HCT116 (cell line): ENCODE results near the gene LMX1A. TPM values are rescaled to one million over a fixed set of nuclear protein-coding genes. Genes with fewer than 3 reads are reported as not detected.

Experiments
- ATAC-seq: fragments of 200-7000 bp; cut with Tn5 transposase; 2 replicates; pipeline ENCODE4 v1.9.1; 2020; ENCODE audit warnings: mild to moderate bottlenecking, moderate library complexity
- BruUV-seq: library from RNA; stranded (reverse); fragments of 400-500 nt; replicated peaks from 2 replicates; lab custom pipeline; 2021; lab: Mats Ljungman, UMichigan
- CTCF ChIA-PET: fragments of 300-600 bp; sonication (Branson Sonifier 250); formaldehyde crosslinking; loops from one replicate; lab custom pipeline; 2021; ENCODE audit warnings: antibody characterized with exemption; lab: Charles Lee
- POLR2A ChIA-PET: fragments of 300-600, 350-600 bp; sonication (Branson Sonifier 250); formaldehyde crosslinking; loops from one replicate; lab custom pipeline; 2021; ENCODE audit warnings: antibody characterized with exemption; lab: Charles Lee
- RAD21 ChIA-PET, 2 experiments: fragments of 300-600 bp; sonication (Branson Sonifier 250); formaldehyde crosslinking; loops; one replicate each; lab custom pipeline; 2023; ENCODE audit warnings: low total read pairs in 2 of 2; ENCODE audit not compliant: uncharacterized antibody in 2 of 2, unreplicated experiment in 2 of 2, low non-redundant PET in 1 of 2; lab: Charles Lee
- DNase-seq: peaks from one replicate; pipeline ENCODE4 v3.0.0-alpha.2; 2010; ENCODE audit warnings: low read depth, low spot score
- H2AFZ ChIP-seq: fragments of 200-600 bp; shearing (Covaris generic), sonication (generic); 2 replicates; pipeline ENCODE4 v1.6.1; 2017; ENCODE audit warnings: low read depth, mixed run types, mixed read lengths, antibody characterized with exemption, low read length; ENCODE audit not compliant: poor library complexity, severe bottlenecking
- H3K27ac ChIP-seq: 2 replicates; pipeline ENCODE4 v1.5.1; 2012; ENCODE audit warnings: low read depth, low read length
- H3K27me3 ChIP-seq: fragments of 200-600 bp; sonication (generic); 2 replicates; pipeline ENCODE4 v1.6.1; 2016; ENCODE audit warnings: mixed run types, low read length, mixed read lengths; ENCODE audit not compliant: insufficient read depth
- H3K36me3 ChIP-seq, 2 experiments: fragments of 200-500 bp in 1 of 2; fragments of 200-600 bp in 1 of 2; sonication (Bioruptor generic) in 1 of 2; sonication (generic) in 1 of 2; 2 replicates each; pipeline versions ENCODE4 v1.5.1 to v1.6.1; 2014 to 2016; ENCODE audit warnings: low read length in 2 of 2, inconsistent platforms in 1 of 2, mixed read lengths in 1 of 2, mixed run types in 1 of 2; ENCODE audit not compliant: insufficient read depth in 2 of 2, control insufficient read depth in 1 of 2
- H3K4me1 ChIP-seq, 2 experiments: fragments of 200-600 bp in 1 of 2; sonication (generic) in 1 of 2; 2 replicates each; pipeline versions ENCODE4 v1.5.1 to v1.6.1; 2012 to 2017; ENCODE audit warnings: low read length in 2 of 2, inconsistent platforms in 1 of 2, mild to moderate bottlenecking in 1 of 2, mixed read lengths in 1 of 2, mixed run types in 1 of 2, moderate library complexity in 1 of 2; ENCODE audit not compliant: insufficient read depth in 2 of 2, control insufficient read depth in 1 of 2
- H3K4me2 ChIP-seq: fragments of 200-600 bp; sonication (generic); 2 replicates; pipeline ENCODE4 v1.6.1; 2017; ENCODE audit warnings: mixed run types, low read length, mixed read lengths
- H3K4me3 ChIP-seq, 2 experiments: fragments of 200-600 bp in 1 of 2; sonication (generic) in 1 of 2; replicated peaks in 1 of 2; 2 replicates each; pipeline ENCODE4 v1.5.1; 2011 to 2016; ENCODE audit warnings: low read length in 2 of 2, control low read depth in 1 of 2, low read depth in 1 of 2, mild to moderate bottlenecking in 1 of 2, mixed read lengths in 1 of 2, mixed run types in 1 of 2
- H3K79me2 ChIP-seq: fragments of 200-600 bp; sonication (generic); 2 replicates; pipeline ENCODE4 v1.6.1; 2017; ENCODE audit warnings: mild to moderate bottlenecking, mixed run types, low read length, moderate library complexity, mixed read lengths; ENCODE audit not compliant: insufficient read depth
- H3K9ac ChIP-seq: fragments of 200-600 bp; sonication (generic); 2 replicates; pipeline ENCODE4 v1.6.1; 2016; ENCODE audit warnings: low read length, mixed read lengths
- H3K9me2 ChIP-seq: fragments of 200-600 bp; sonication (generic), shearing (Covaris generic); 2 replicates; pipeline ENCODE4 v1.6.1; 2017; ENCODE audit warnings: mixed run types, mild to moderate bottlenecking, moderate library complexity; ENCODE audit not compliant: insufficient read depth
- H3K9me3 ChIP-seq, 2 experiments: fragments of 200-500 bp in 1 of 2; fragments of 200-600 bp in 1 of 2; sonication (Bioruptor generic) in 1 of 2; sonication (generic) in 1 of 2; 2 replicates each; pipeline ENCODE4 v1.6.1; 2014 to 2017; ENCODE audit warnings: low read length in 2 of 2, mixed read lengths in 2 of 2, inconsistent platforms in 1 of 2, low read depth in 1 of 2, mild to moderate bottlenecking in 1 of 2, mixed run types in 1 of 2, moderate library complexity in 1 of 2; ENCODE audit not compliant: control insufficient read depth in 1 of 2, insufficient read depth in 1 of 2
- H4K20me1 ChIP-seq: fragments of 200-600 bp; sonication (generic), shearing (Covaris generic); 2 replicates; pipeline ENCODE4 v1.6.1; 2017; ENCODE audit warnings: mixed run types, mild to moderate bottlenecking, moderate library complexity; ENCODE audit not compliant: insufficient read depth
- ATF3 ChIP-seq: IDR thresholded peaks from 2 replicates; pipeline ENCODE4 v1.6.1; 2012
- CTCF ChIP-seq, 3 experiments: fragments of 200-600 bp in 1 of 3; sonication (generic) in 1 of 3; IDR thresholded peaks in 2 of 3; conservative IDR thresholded peaks in 1 of 3; 2 replicates each; pipeline ENCODE4 v1.5.1; 2012 to 2017; ENCODE audit warnings: low read depth in 2 of 3, low read length in 2 of 3, antibody characterized with exemption in 1 of 3, borderline replicate concordance in 1 of 3, control low read depth in 1 of 3, mild to moderate bottlenecking in 1 of 3, mixed read lengths in 1 of 3, mixed run types in 1 of 3, moderate library complexity in 1 of 3; ENCODE audit not compliant: insufficient read depth in 1 of 3
- POLR2AphosphoS5 ChIP-seq: IDR thresholded peaks from 2 replicates; pipeline ENCODE4 v1.6.1; 2011; ENCODE audit warnings: mild to moderate bottlenecking, low read depth, low read length, moderate library complexity
- SP1 ChIP-seq: IDR thresholded peaks from 2 replicates; pipeline ENCODE4 v1.6.1; 2012; ENCODE audit warnings: low read depth
- TCF7L2 ChIP-seq: IDR thresholded peaks from 2 replicates; pipeline ENCODE4 v1.7.0; 2011; ENCODE audit warnings: borderline replicate concordance, inconsistent platforms; ENCODE audit not compliant: insufficient read depth, insufficient read length; ENCODE audit errors: extremely low read depth
- ZFX ChIP-seq: fragments of 450-650 bp; IDR thresholded peaks from 2 replicates; pipeline ENCODE4 v1.6.1; 2017
- intact Hi-C: fragments of 100-400 bp; cut with micrococcal nuclease; formaldehyde crosslinking; loops from 2 replicates; pipeline ENCODE4 v1.10.0; 2022
- total RNA-seq: library from RNA; stranded (reverse); gene quantifications from one replicate; pipeline ENCODE4 v1.2.1, GENCODE V29; 2021; ENCODE audit not compliant: unreplicated experiment

Gene LMX1A
- total RNA-seq, 1 experiment from 2014 or later, result not detected

GRCh38 chr1:165353731-165354671 lies 2.5 kb downstream of the LMX1A start:
- ATAC-seq (no peak), DNase-seq (no peak)
- ChIA-PET RAD21 (no interaction called here), POLR2A (no interaction called here), CTCF (interaction anchor here (1.6 kb wide), 1 partner anchor 14 kb away, joined by 6 read pairs; no protein-coding TSS in a partner anchor)
- Histone ChIP-seq H3K27me3 (peaks cover 28% of the 10 kb centered on the region), H4K20me1 (no peaks in the 10 kb centered on the region), H3K9me2 (no peaks in the 10 kb centered on the region), H3K36me3 (no peaks in the 10 kb centered on the region), H3K4me2 (no peak overlapping the region), H3K9me3 (no peaks in the 10 kb centered on the region), H3K27ac (no peak overlapping the region), H3K79me2 (no peaks in the 10 kb centered on the region), H2AFZ (no peak overlapping the region), H3K4me1 (no peaks in the 10 kb centered on the region), H3K4me3 (no peak overlapping the region), H3K9ac (no peak overlapping the region)
- BruUV-seq, result no TSS peak
- intact Hi-C loops, result no loop called here
- TF ChIP-seq CTCF (IDR thresholded peaks at IDR 0.05 in 2 of 3, conservative IDR thresholded peaks at IDR 0.05 in 1 of 3; ENCODE audit: borderline replicate concordance in 1 of 3, insufficient read depth in 1 of 3, low read depth in 2 of 3, low read length in 2 of 3), result no peak
- no peak for TF ChIP-seq ZFX
- TF ChIP-seq TCF7L2, result no peak
- TF ChIP-seq SP1, result no peak
- TF ChIP-seq POLR2AphosphoS5, result no peak
- no peak for TF ChIP-seq ATF3
